ENCODE results near the gene CPNE5. TPM values are rescaled to one million over a fixed set of nuclear protein-coding genes. Genes with fewer than 3 reads are reported as not detected.
A peak's percentile ranks its signal among the peaks of the same experiment; 100 is the strongest.

CPNE5 gene
- total and polyA plus RNA-seq, 12 donors: 0.26 to 3.5 (median 1.1) TPM; not detected in 1

GRCh38 chr6:36692861-36693702 is 146.2 kb downstream of the CPNE5 start:
- H3K9me3 ChIP-seq (replicated peaks in 1 of 3): no peaks in the 10 kb centered on the region
- TF ChIP-seq POLR2A (IDR thresholded peaks at IDR 0.05) (no peak), CTCF (IDR thresholded peaks at IDR 0.05) (no peak)
- WGBS, 4 donors: 62 to 74% (median 63%) methylated on average over 27 of the region's 27 CpGs
- peak in 4 of 7 donors; percentile 46 to 67 (median 54) for DNase-seq
- peaks cover 0 to 7% of the 10 kb centered on the region in 2 donors for H3K4me1 ChIP-seq (replicated peaks in 1 of 2)
- H3K36me3 ChIP-seq (replicated peaks in 1 of 2): no peaks in the 10 kb centered on the region
- intact Hi-C loops (cut with DNase I): no loop called here
- no peak overlapping the region for H3K27ac ChIP-seq
- H3K4me3 ChIP-seq: no peak overlapping the region
- H3K27me3 ChIP-seq: no peaks in the 10 kb centered on the region

GRCh38 chr6:36692220-36692619 is 147.0 kb downstream of the CPNE5 start:
- intact Hi-C loops (cut with DNase I): no loop called here

GRCh38 chr6:36691612-36692011 is 147.6 kb downstream of the CPNE5 start:
- TF ChIP-seq POLR2A (IDR thresholded peaks at IDR 0.05): no peak
- no peak for TF ChIP-seq CTCF (IDR thresholded peaks at IDR 0.05)
- H3K27me3 ChIP-seq: no peaks in the 10 kb centered on the region
- no peak overlapping the region for H3K27ac ChIP-seq
- H3K9me3 ChIP-seq (replicated peaks in 1 of 3): no peaks in the 10 kb centered on the region
- 92 to 100% (median 99%) methylated on average over 2 of the region's 2 CpGs for WGBS, 4 donors
- no peak for DNase-seq
- intact Hi-C loops (cut with DNase I): no loop called here
- H3K4me1 ChIP-seq (replicated peaks in 1 of 2): peaks cover 0 to 7% of the 10 kb centered on the region in 2 donors
- peaks cover 0 to 9% of the 10 kb centered on the region in 2 donors for H3K36me3 ChIP-seq (replicated peaks in 1 of 2)
- no peak overlapping the region for H3K4me3 ChIP-seq

More at GRCh38 chr6:36692220-36692619, 147.0 kb downstream of the CPNE5 start:
- DNase-seq: no peak
- H3K4me3 ChIP-seq: no peak overlapping the region
- H3K27ac ChIP-seq: no peak overlapping the region
- H3K27me3 ChIP-seq: no peaks in the 10 kb centered on the region
- no peaks in the 10 kb centered on the region for H3K9me3 ChIP-seq (replicated peaks in 1 of 3)
- H3K36me3 ChIP-seq (replicated peaks in 1 of 2): peaks cover 0 to 3% of the 10 kb centered on the region in 2 donors
- 70 to 87% (median 83%) methylated on average over 3 of the region's 3 CpGs for WGBS, 4 donors
- peaks cover 0 to 7% of the 10 kb centered on the region in 2 donors for H3K4me1 ChIP-seq (replicated peaks in 1 of 2)
- no peak for TF ChIP-seq CTCF (IDR thresholded peaks at IDR 0.05)

GRCh38 chr6:36691011-36691410 is 148.2 kb downstream of the CPNE5 start:
- TF ChIP-seq CTCF (IDR thresholded peaks at IDR 0.05) (no peak), POLR2A (IDR thresholded peaks at IDR 0.05) (no peak)
- H3K4me3 ChIP-seq: no peak overlapping the region
- intact Hi-C loops (cut with DNase I): no loop called here

More at GRCh38 chr6:36691011-36691410, 148.2 kb downstream of the CPNE5 start:
- peaks cover 0 to 15% of the 10 kb centered on the region in 2 donors for H3K36me3 ChIP-seq (replicated peaks in 1 of 2)
- H3K27ac ChIP-seq: no peak overlapping the region
- H3K4me1 ChIP-seq (replicated peaks in 1 of 2): peaks cover 0 to 7% of the 10 kb centered on the region in 2 donors
- no peaks in the 10 kb centered on the region for H3K27me3 ChIP-seq
- 87 to 96% (median 92%) methylated on average over 4 of the region's 4 CpGs for WGBS, 4 donors
- DNase-seq: no peak
- H3K9me3 ChIP-seq (replicated peaks in 1 of 3): no peaks in the 10 kb centered on the region

Other genes starting within 250 kb of the CPNE5 start
- gene SRSF3, start 245.1 kb downstream of the CPNE5 start, total RNA-seq: 100 to 1,000 TPM in 7 of 9 donors, 10 to 100 TPM in 2; 28.9 to 291 (median 139) TPM
- 100 to 1,000 TPM in 1 of 3 donors, 10 to 100 TPM in 2; 87.8 to 290 (median 92.4) TPM for gene SRSF3, start 245.1 kb downstream of the CPNE5 start, polyA plus RNA-seq
- 100 to 1,000 TPM in 3 of 9 donors, 10 to 100 TPM in 6; 44.7 to 154 (median 87.6) TPM for gene CDKN1A, start 160.7 kb downstream of the CPNE5 start, total RNA-seq
- 10 to 100 TPM; 18.8 to 45.1 (median 25.2) TPM for gene CDKN1A, start 160.7 kb downstream of the CPNE5 start, polyA plus RNA-seq
- gene RAB44, start 141.6 kb downstream of the CPNE5 start, total RNA-seq: not detected
- under 1 TPM in 2 of 3 donors, not detected in 1; 0.03 to 0.16 TPM for gene RAB44, start 141.6 kb downstream of the CPNE5 start, polyA plus RNA-seq
- 100 to 1,000 TPM in 2 of 9 donors, 10 to 100 TPM in 7; 36.4 to 138 (median 55.1) TPM for gene PPIL1, start 35.4 kb upstream of the CPNE5 start, total RNA-seq
- 100 to 1,000 TPM in 1 of 3 donors, 10 to 100 TPM in 1, 1 to 10 TPM in 1; 8.2 to 134 (median 30.5) TPM for gene PPIL1, start 35.4 kb upstream of the CPNE5 start, polyA plus RNA-seq
- gene C6orf89, start 46.5 kb upstream of the CPNE5 start, total RNA-seq: 100 to 1,000 TPM in 1 of 9 donors, 10 to 100 TPM in 8; 43.3 to 107 (median 87.9) TPM
- 10 to 100 TPM; 17.5 to 67.3 (median 19.4) TPM for gene C6orf89, start 46.5 kb upstream of the CPNE5 start, polyA plus RNA-seq
- gene PI16, start 115.3 kb upstream of the CPNE5 start, total RNA-seq: 1 to 10 TPM in 3 of 9 donors, under 1 TPM in 5, not detected in 1; 0.12 to 4.7 (median 0.61) TPM
- gene PI16, start 115.3 kb upstream of the CPNE5 start, polyA plus RNA-seq: 1 to 10 TPM in 2 of 3 donors, under 1 TPM in 1; 0.29 to 9.3 (median 7.4) TPM
- 100 to 1,000 TPM; 243 to 523 (median 344) TPM for gene MTCH1, start 146.8 kb upstream of the CPNE5 start, total RNA-seq
- gene MTCH1, start 146.8 kb upstream of the CPNE5 start, polyA plus RNA-seq: 100 to 1,000 TPM; 116 to 481 (median 200) TPM
- 100 to 1,000 TPM in 1 of 9 donors, 10 to 100 TPM in 7, 1 to 10 TPM in 1; 2.0 to 117 (median 33.8) TPM for gene FGD2, start 166.2 kb upstream of the CPNE5 start, total RNA-seq
- gene FGD2, start 166.2 kb upstream of the CPNE5 start, polyA plus RNA-seq: 10 to 100 TPM in 1 of 3 donors, 1 to 10 TPM in 2; 3.7 to 28.7 (median 6.9) TPM

Data from adrenal gland (tissue), 12 donors.